SK-N-SH treated with all-trans-retinoic acid at 6 μM for 48 hours (cell line): ENCODE data around the gene PIM2.
"Not testable (repeated sequence)": the region's sequence is repeated elsewhere in the genome, so short reads cannot be mapped to it uniquely, and the experiment has no call there.

ENCODE experiments used
- ATAC-seq: fragments of 200-7000 bp; cut with Tn5 transposase; 3 replicates; pipeline ENCODE4 v1.9.1; 2020; ENCODE audit warnings: mild to moderate bottlenecking, moderate library complexity
- GLIS3 ChIP-seq: fragments of 250-450 bp; sonication (Bioruptor Pico); IDR thresholded peaks from 2 replicates; pipeline ENCODE4 v1.5.0; 2020; ENCODE audit warnings: mild to moderate bottlenecking, moderate library complexity
- ISL1 ChIP-seq: fragments of 250-450 bp; sonication (Bioruptor Pico); IDR thresholded peaks from 2 replicates; pipeline ENCODE4 v2.1.2; 2022; ENCODE audit warnings: mild to moderate bottlenecking, moderate library complexity

The PIM2 gene

DNA sequence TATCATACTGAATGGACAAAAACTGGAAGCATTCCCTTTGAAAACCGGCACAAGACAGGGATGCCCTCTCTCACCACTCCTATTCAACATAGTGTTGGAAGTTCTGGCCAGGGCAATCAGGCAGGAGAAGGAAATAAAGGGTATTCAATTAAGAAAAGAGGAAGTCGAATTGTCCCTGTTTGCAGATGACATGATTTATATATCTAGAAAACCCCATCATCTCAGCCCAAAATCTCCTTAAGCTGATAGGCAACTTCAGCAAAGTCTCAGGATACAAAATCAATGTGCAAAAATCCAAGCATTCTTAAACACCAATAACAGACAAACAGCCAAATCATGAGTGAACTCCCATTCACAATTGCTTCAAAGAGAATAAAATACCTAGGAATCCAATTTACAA is 46.8 kb downstream of the PIM2 start:
- ATAC-seq = not testable (repeated sequence)

DNA sequence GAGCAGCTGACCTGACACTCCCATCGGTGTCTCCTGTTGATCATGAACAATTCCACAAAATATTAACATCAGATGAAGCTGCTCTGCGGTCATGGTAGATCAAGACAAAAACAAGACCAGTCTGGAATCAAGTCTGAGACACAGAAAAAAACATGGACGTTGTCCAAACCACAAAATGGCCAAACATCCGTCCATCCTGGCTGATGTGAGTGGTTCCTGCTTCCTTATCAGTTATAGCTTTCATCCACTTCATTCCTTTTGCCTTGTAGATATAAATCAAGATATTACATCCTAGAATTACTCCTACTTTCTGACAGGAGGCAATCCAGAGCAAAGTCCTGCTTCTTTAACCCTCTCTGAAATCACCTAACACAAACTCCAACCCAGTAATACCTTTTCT is 54.6 kb downstream of the PIM2 start:
- ATAC-seq = peak; percentile 76

More for the DNA sequence above, 54.6 kb downstream of the PIM2 start:
- TF ChIP-seq GLIS3 (CRISPR knock-in tag) = no peak
- TF ChIP-seq ISL1 (CRISPR knock-in tag) = peak; percentile 67
